ENCODE measurements around the gene CRELD2.

GRCh38 chr22:49953680-49954344 lies 35.4 kb downstream of the CRELD2 start:
- TF ChIP-seq CTCF (IDR thresholded peaks at IDR 0.05) (no peak), POLR2A (IDR thresholded peaks at IDR 0.05) (no peak), POLR2AphosphoS5 (IDR thresholded peaks at IDR 0.05) (no peak)

Measured in prostate gland (tissue), 2 donors.